GM19099 (cell line): Measurements from ENCODE around the gene FXN.

ENCODE experiments used
- POLR2A ChIP-seq: IDR thresholded peaks from 3 replicates; pipeline ENCODE4 v1.6.1; 2011; ENCODE audit warnings: low read depth; ENCODE audit not compliant: insufficient read length; ENCODE audit errors: extremely low read depth

FXN gene

DNA sequence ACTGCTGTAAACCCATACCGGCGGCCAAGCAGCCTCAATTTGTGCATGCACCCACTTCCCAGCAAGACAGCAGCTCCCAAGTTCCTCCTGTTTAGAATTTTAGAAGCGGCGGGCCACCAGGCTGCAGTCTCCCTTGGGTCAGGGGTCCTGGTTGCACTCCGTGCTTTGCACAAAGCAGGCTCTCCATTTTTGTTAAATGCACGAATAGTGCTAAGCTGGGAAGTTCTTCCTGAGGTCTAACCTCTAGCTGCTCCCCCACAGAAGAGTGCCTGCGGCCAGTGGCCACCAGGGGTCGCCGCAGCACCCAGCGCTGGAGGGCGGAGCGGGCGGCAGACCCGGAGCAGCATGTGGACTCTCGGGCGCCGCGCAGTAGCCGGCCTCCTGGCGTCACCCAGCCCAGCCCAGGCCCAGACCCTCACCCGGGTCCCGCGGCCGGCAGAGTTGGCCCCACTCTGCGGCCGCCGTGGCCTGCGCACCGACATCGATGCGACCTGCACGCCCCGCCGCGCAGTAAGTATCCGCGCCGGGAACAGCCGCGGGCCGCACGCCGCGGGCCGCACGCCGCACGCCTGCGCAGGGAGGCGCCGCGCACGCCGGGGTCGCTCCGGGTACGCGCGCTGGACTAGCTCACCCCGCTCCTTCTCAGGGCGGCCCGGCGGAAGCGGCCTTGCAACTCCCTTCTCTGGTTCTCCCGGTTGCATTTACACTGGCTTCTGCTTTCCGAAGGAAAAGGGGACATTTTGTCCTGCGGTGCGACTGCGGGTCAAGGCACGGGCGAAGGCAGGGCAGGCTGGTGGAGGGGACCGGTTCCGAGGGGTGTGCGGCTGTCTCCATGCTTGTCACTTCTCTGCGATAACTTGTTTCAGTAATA, at the start of gene FXN:
Gene FXN (plus strand): TSS at position 315 of the 871 bp plus-strand sequence. CDS start 31 bp downstream, at position 346.
- peak; percentile 72 for TF ChIP-seq POLR2A

GRCh38 chr9:68991457-68991856, 44.1 kb upstream of the FXN start:
- TF ChIP-seq POLR2A: no peak

- no peak for TF ChIP-seq POLR2A
Observed at GRCh38 chr9:68995776-68996175, 39.8 kb upstream of the FXN start.

GRCh38 chr9:68996462-68996861, 39.1 kb upstream of the FXN start:
- TF ChIP-seq POLR2A: no peak

DNA sequence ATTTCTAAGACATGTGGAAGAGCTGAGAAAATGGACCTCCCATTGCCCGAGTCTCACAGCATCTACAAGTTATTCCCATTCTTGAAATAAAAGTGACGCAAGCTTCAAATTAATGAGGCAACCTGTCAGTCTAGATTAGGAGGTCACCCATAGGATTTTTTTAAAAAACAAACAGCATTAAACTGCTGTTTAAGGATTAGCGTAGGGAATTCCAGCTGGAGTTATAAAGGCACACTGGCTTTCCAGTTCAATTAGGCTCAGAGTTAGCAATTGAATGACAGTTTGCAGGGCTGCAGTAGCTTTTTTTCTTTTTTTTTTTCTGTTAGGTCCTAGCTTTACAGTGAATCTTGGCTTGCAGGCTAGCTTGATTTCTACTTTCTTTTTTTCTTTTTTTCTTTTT, 37.9 kb upstream of the FXN start:
- TF ChIP-seq POLR2A: no peak

- TF ChIP-seq POLR2A: no peak
Observed at GRCh38 chr9:68998385-68998784, 37.2 kb upstream of the FXN start.

GRCh38 chr9:68998812-68999211, 36.7 kb upstream of the FXN start:
- TF ChIP-seq POLR2A: no peak

DNA sequence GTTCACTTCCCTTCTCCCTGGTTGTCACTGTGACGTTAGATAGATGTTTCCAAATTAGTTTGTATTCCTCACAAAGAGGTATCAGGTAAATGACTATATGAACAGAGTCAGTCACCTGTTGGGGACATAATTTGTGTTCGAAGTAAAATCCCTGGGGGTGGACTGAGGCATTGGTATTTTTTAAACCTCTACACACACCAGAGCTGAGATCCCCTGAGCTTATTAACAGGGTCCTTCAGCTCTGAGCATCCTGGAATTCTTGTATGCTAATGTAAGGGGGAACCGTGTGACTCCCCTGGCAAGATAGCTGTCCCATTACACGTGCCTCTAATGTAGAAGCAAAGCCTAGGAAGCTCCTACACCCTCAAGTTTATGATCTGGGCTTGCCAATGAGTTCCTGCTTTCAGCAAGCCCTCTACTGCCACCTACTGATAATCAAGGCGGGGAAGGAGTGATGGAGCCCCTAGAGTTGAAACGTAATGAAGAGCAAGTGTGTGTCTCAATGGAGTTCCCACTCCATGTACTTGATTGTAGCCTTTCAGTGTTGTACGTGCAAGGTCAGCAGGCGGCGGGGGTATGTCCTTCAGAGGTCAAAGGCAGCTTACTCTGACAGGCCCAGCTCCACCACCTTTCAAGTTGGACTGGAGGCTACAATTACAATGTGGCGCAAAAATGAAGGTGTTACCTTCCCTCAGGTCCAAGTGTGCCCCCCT, 36.0 kb upstream of the FXN start:
- TF ChIP-seq POLR2A: no peak

DNA sequence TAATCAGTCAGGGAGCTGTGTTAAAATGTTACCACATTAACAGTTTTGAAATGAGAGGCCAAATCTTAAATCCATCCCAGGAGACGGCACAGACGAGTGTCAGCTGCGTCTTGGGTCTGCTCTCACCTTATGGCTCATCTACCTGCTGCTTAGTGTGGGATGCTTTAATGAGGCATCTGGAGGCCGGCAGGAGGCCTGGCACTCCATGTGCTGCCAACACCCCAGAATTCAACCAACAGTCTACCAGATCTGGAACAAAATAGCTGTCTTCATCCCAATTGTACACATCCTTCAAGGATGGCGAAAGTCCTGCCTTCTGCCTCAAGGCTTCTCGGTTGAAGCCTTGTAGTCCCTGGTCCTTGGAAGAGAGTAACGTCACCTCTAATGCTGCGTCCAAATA, 33.6 kb upstream of the FXN start:
- TF ChIP-seq POLR2A: no peak

DNA sequence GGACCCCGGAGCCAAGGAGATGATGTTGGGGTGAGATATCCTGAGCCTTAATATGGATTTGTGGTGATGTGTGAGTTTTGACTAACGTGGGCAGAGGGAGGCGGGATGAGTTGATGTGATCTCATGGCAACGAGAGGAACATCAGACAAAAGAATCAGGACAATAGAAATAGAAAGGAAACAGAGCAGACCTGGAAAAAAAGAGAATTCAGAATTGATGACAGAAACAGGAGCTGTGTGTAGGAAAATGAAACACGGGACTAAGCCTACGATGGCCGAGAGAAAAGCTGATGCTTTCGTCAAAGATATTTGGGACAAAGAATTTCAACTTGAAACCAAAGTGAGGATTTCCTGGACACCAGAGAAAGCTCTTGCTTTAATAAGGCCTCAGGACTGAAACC, 32.5 kb upstream of the FXN start:
- TF ChIP-seq POLR2A: no peak

DNA sequence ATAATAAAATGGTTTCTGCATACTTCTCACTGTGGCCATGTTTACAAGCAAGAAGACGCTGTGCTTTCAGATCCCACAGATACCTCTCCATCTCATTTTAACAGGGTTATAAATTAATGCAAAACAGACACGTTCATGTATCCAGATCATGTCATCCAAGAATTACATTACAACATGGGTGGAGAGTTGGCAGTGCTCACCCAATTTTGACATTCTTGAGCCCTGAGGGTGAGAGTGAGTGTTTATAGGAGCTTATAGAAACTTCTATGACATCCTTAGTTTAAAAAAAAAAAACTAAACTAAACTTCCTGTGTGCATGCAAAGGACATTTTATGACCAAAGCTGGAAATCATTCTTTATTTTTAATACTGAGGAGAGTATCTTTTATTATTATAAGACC, 30.7 kb upstream of the FXN start:
- TF ChIP-seq POLR2A: no peak

DNA sequence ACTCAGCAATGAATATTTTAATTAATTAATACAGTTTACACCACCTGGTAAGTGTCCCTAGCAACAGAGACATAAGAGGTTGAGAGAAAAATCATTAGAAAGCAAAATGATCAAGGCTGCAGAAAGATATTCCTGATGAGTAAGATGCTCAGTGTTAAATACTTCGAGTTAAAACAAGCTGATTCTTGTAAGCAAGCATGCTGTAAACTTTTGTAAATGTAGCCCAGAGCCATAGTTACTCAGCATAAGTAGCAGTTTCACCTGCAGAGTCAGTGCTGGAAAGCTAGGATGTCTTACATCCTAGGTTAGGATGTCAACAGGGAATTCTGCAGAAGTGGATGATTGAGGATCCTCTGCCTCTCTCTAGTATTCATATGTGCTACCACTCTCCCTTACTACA, 25.8 kb upstream of the FXN start:
- no peak for TF ChIP-seq POLR2A

- no peak for TF ChIP-seq POLR2A
Observed at GRCh38 chr9:69012696-69013381, 22.7 kb upstream of the FXN start.

- TF ChIP-seq POLR2A: no peak
Observed at GRCh38 chr9:69013382-69013727, 22.2 kb upstream of the FXN start.

DNA sequence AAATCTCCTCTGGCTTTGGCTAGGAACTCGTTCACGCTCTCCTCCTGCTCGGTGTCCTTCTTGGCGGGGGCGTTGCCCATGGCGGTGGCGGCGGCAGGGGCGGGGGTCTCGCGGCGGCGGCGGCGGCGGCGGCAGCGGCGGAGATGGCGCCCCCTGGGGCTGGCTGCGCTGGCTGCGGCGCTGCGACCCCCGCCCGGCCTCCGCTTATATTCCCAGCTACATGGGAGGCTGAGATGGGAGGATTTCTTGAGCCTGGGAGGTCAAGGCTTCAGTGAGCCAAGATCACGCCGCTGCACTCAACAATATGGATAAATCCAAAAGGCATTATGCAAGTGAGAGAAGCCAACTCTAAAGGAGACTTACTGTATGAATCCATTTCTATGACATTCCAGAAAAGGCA, 21.5 kb upstream of the FXN start, which contains the start of gene PRKACG:
Gene PRKACG (minus strand): TSS at position 101 of the 400 bp plus-strand sequence. CDS start 21 bp downstream, at position 80.
- TF ChIP-seq POLR2A: no peak
